IPS-NIHi7 (cell line): ENCODE measurements around the gene EBF3.

Source experiments
- DNase-seq: peaks from one replicate; pipeline ENCODE4 v3.0.0; 2012; ENCODE audit warnings: mixed read lengths; ENCODE audit errors: extremely low spot score

The EBF3 gene

GRCh38 chr10:129837909-129838582, 126.0 kb downstream of the EBF3 start:
- DNase-seq: no peak

- no peak for DNase-seq
These were observed 127.8 kb downstream of the EBF3 start for GRCh38 chr10:129836253-129836652.

GRCh38 chr10:129833994-129834739, 129.9 kb downstream of the EBF3 start:
- DNase-seq: no peak

- DNase-seq: no peak
These were observed 130.6 kb downstream of the EBF3 start for GRCh38 chr10:129833468-129833950.

- no peak for DNase-seq
These were observed 131.3 kb downstream of the EBF3 start for GRCh38 chr10:129832573-129833467.

- no peak for DNase-seq
These were observed 132.9 kb downstream of the EBF3 start for GRCh38 chr10:129831150-129831549.

- DNase-seq: no peak
These were observed 138.2 kb downstream of the EBF3 start for GRCh38 chr10:129825826-129826225.

GRCh38 chr10:129825221-129825620, 138.9 kb downstream of the EBF3 start:
- DNase-seq: no peak

GRCh38 chr10:129820451-129820850, 143.6 kb downstream of the EBF3 start:
- no peak for DNase-seq

- DNase-seq: no peak
These were observed 147.4 kb downstream of the EBF3 start for GRCh38 chr10:129816656-129817045.

- no peak for DNase-seq
These were observed 148.0 kb downstream of the EBF3 start for GRCh38 chr10:129815898-129816655.

GRCh38 chr10:129814681-129815646, 149.1 kb downstream of the EBF3 start:
- no peak for DNase-seq

- DNase-seq: no peak
These were observed 151.7 kb downstream of the EBF3 start for GRCh38 chr10:129812398-129812797.

GRCh38 chr10:129811208-129811607, 152.9 kb downstream of the EBF3 start:
- no peak for DNase-seq

- DNase-seq: no peak
These were observed 154.2 kb downstream of the EBF3 start for GRCh38 chr10:129809841-129810240.

GRCh38 chr10:129809431-129809830, 154.6 kb downstream of the EBF3 start:
- DNase-seq: no peak

GRCh38 chr10:129808092-129808983, 155.7 kb downstream of the EBF3 start:
- no peak for DNase-seq

- no peak for DNase-seq
These were observed 156.9 kb downstream of the EBF3 start for GRCh38 chr10:129807211-129807610.

GRCh38 chr10:129800796-129801340, 163.2 kb downstream of the EBF3 start:
- no peak for DNase-seq
